HG03354 (cell line): ENCODE results near the gene WNT6.

Experiments used
- ATAC-seq: cut with Tn5 transposase; IDR thresholded peaks from one replicate; pipeline ENCODE4 v1.9.1; 2021; ENCODE audit warnings: mild to moderate bottlenecking; ENCODE audit not compliant: unreplicated experiment, poor library complexity, severe bottlenecking

The WNT6 gene

GRCh38 chr2:218859556-218859987, at the start of gene WNT6:
WNT6 (plus strand) TSS chr2:218859805; CDS start chr2:218860038, 233 bp downstream.
- ATAC-seq = no peak

- ATAC-seq = no peak
These were observed 49.3 kb upstream of the WNT6 start for GRCh38 chr2:218810256-218810655.

GRCh38 chr2:218811382-218811781, 48.2 kb upstream of the WNT6 start:
- no peak for ATAC-seq

- no peak for ATAC-seq
These were observed 47.3 kb upstream of the WNT6 start for GRCh38 chr2:218812096-218812815.

- ATAC-seq = no peak
These were observed 46.7 kb upstream of the WNT6 start for GRCh38 chr2:218812861-218813260.

GRCh38 chr2:218813771-218814460, 45.7 kb upstream of the WNT6 start:
- no peak for ATAC-seq

GRCh38 chr2:218814540-218815243, 44.9 kb upstream of the WNT6 start:
- ATAC-seq = no peak

GRCh38 chr2:218815244-218815637, 44.4 kb upstream of the WNT6 start:
- ATAC-seq = no peak

GRCh38 chr2:218815649-218816048, 44.0 kb upstream of the WNT6 start:
- ATAC-seq = no peak

GRCh38 chr2:218816561-218817011, 43.0 kb upstream of the WNT6 start:
- no peak for ATAC-seq

- no peak for ATAC-seq
These were observed 40.5 kb upstream of the WNT6 start for GRCh38 chr2:218819093-218819492.

- no peak for ATAC-seq
These were observed 38.7 kb upstream of the WNT6 start for GRCh38 chr2:218820746-218821369.

- ATAC-seq = no peak
These were observed 37.9 kb upstream of the WNT6 start for GRCh38 chr2:218821605-218822211.

- no peak for ATAC-seq
These were observed 37.0 kb upstream of the WNT6 start for GRCh38 chr2:218822622-218823021.

- no peak for ATAC-seq
These were observed 36.3 kb upstream of the WNT6 start for GRCh38 chr2:218823196-218823855.

GRCh38 chr2:218824004-218824403, 35.6 kb upstream of the WNT6 start:
- ATAC-seq = no peak

GRCh38 chr2:218826791-218827190, 32.8 kb upstream of the WNT6 start:
- ATAC-seq = no peak

- no peak for ATAC-seq
These were observed 31.7 kb upstream of the WNT6 start for GRCh38 chr2:218827701-218828476.

GRCh38 chr2:218828477-218828778, 31.2 kb upstream of the WNT6 start:
- ATAC-seq = no peak
